ENCODE measurements around the gene EIF2AK3.

Gene EIF2AK3

DNA sequence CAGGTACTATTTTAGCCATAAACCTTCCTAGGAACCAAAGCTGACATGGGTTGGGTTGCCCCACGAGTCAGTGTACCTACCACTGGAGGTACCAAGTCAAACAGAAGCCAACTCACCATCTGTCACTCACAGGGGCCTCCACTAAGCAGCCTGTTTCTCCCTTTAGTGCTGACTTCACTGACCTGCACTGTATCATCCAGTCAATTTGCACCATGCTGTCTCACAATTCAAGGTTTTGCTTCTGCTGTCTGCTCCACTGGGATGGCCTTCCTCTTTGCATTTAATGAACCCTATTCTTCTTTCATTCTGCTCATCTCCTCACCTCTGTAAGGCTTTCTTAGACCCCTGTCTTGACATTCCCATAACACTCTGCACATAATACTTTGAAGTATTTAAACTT, 47.2 kb downstream of the EIF2AK3 start:
- in situ Hi-C loops (cut with HindIII; ENCODE audit: low sequenced_read_pairs), result no loop called here

DNA sequence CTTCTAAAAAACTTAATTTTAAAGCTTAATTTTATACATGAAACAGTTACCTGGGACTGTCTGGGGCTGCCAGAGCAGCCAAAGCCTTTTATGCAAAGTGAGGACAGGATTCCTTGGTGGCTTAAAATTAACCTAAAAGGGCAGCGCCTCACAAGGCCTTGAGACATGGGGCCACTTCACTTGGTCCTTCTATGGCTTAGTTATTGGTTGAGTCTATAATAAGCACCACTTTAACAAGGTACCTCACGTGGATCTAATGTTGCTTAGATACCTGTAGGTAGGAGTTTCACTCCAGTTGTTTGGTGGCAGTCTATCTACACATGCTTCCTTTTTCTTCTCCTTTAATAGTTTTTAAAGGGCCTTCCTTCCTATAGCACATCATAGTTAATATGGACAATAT, 51.6 kb downstream of the EIF2AK3 start:
- TF ChIP-seq CTCF (IDR thresholded peaks at IDR 0.05; ENCODE audit: low read depth, low read length), result no peak
- DNase-seq (ENCODE audit: low read depth, low spot score), result no peak
- H3K4me3 ChIP-seq (ENCODE audit: low read depth, low read length), result no peak overlapping the region
- in situ Hi-C loops (cut with HindIII; ENCODE audit: low sequenced_read_pairs), result no loop called here

More for the DNA sequence above, 47.2 kb downstream of the EIF2AK3 start:
- no peak for TF ChIP-seq CTCF (IDR thresholded peaks at IDR 0.05; ENCODE audit: low read depth, low read length)
- no peak overlapping the region for H3K4me3 ChIP-seq (ENCODE audit: low read depth, low read length)
- no peak for DNase-seq (ENCODE audit: low read depth, low spot score)

GRCh38 chr2:88575051-88575450, 52.2 kb downstream of the EIF2AK3 start:
- TF ChIP-seq CTCF (IDR thresholded peaks at IDR 0.05; ENCODE audit: low read depth, low read length), result no peak
- no peak overlapping the region for H3K4me3 ChIP-seq (ENCODE audit: low read depth, low read length)
- DNase-seq (ENCODE audit: low read depth, low spot score), result no peak
- in situ Hi-C loops (cut with HindIII; ENCODE audit: low sequenced_read_pairs), result no loop called here

GRCh38 chr2:88574445-88574844, 52.8 kb downstream of the EIF2AK3 start:
- no peak overlapping the region for H3K4me3 ChIP-seq (ENCODE audit: low read depth, low read length)
- in situ Hi-C loops (cut with HindIII; ENCODE audit: low sequenced_read_pairs), result no loop called here
- no peak for DNase-seq (ENCODE audit: low read depth, low spot score)
- TF ChIP-seq CTCF (IDR thresholded peaks at IDR 0.05; ENCODE audit: low read depth, low read length), result no peak

GRCh38 chr2:88568179-88568578, 59.1 kb downstream of the EIF2AK3 start:
- no peak overlapping the region for H3K4me3 ChIP-seq (ENCODE audit: low read depth, low read length)
- TF ChIP-seq CTCF (IDR thresholded peaks at IDR 0.05; ENCODE audit: low read depth, low read length), result no peak
- DNase-seq (ENCODE audit: low read depth, low spot score), result no peak
- in situ Hi-C loops (cut with HindIII; ENCODE audit: low sequenced_read_pairs), result no loop called here

- TF ChIP-seq CTCF (IDR thresholded peaks at IDR 0.05; ENCODE audit: low read depth, low read length), result no peak
- in situ Hi-C loops (cut with HindIII; ENCODE audit: low sequenced_read_pairs), result no loop called here
- no peak overlapping the region for H3K4me3 ChIP-seq (ENCODE audit: low read depth, low read length)
- DNase-seq (ENCODE audit: low read depth, low spot score), result no peak
Observed at GRCh38 chr2:88564402-88564801, 62.9 kb downstream of the EIF2AK3 start.

GRCh38 chr2:88563129-88563528, 64.1 kb downstream of the EIF2AK3 start:
- TF ChIP-seq CTCF (IDR thresholded peaks at IDR 0.05; ENCODE audit: low read depth, low read length), result no peak
- in situ Hi-C loops (cut with HindIII; ENCODE audit: low sequenced_read_pairs), result no loop called here
- DNase-seq (ENCODE audit: low read depth, low spot score), result no peak
- H3K4me3 ChIP-seq (ENCODE audit: low read depth, low read length), result no peak overlapping the region

Data from astrocyte of the spinal cord (primary cell).